Renal cortical epithelial cell (primary cell): ENCODE measurements around the gene RIPK3. TPM values are rescaled to one million over a fixed set of nuclear protein-coding genes. Genes with fewer than 3 reads are reported as not detected.
"Not testable (repeated sequence)": the region's sequence is repeated elsewhere in the genome, so short reads cannot be mapped to it uniquely, and the experiment has no call there.

Source experiments
- DNase-seq: peaks from one replicate; pipeline ENCODE4 v3.0.0-alpha.2; 2011; ENCODE audit warnings: low read depth
- total RNA-seq: library from RNA; depleted of rRNA; stranded (reverse); fragments of >200 nt; gene quantifications from 2 replicates; pipeline ENCODE4 v1.2.3, GENCODE V29; 2014

RIPK3 gene
- total RNA-seq, 1 donor from 2014 or later: 1.8 TPM

- no peak for DNase-seq
Measured at GRCh38 chr14:24343795-24344660, 4.2 kb upstream of the RIPK3 start.

GRCh38 chr14:24342889-24343288 is 3.1 kb upstream of the RIPK3 start:
- DNase-seq: no peak

- no peak for DNase-seq
Measured at GRCh38 chr14:24340606-24341005, 815 bp upstream of the RIPK3 start.

GRCh38 chr14:24338843-24339242 is 948 bp downstream of the RIPK3 start:
- no peak for DNase-seq

GRCh38 chr14:24337824-24338175 is 2.0 kb downstream of the RIPK3 start:
- no peak for DNase-seq

DNA sequence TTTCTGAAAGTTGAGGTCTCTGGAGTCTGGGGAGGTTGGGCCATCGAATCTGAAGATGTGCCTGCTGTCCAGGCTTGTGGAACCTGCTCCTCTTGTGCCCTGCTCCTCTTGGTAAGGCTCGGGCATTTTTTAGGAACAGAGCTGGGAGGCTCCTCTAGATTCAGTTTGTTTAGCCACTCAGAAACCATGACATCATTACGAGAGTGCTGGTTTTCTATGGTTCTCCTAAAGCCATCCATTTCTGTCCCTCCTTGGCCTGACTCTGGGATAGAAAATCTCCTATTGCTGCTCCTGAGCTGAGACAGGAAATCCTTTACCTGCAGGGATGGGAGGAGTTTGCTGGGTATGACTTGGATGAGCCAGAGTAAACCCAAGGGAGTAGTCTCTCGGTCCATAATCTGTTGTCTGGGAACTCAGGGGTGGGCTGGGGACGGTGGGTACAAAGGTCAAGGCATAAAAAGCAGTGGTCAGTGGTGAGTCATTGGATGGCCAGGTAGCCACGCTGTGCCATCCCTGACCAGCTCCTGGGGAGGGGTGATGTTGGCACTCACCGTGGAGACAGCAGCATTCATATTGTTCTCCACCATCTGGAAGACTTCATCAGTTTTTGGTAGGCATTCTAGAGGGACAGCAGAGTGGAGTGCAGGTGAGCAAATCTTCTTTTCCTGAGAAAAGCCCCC is 2.5 kb downstream of the RIPK3 start:
- DNase-seq: no peak

- no peak for DNase-seq
Measured at GRCh38 chr14:24335461-24336171, 4.2 kb downstream of the RIPK3 start.

- DNase-seq: no peak
Measured at GRCh38 chr14:24334431-24335291, 5.1 kb downstream of the RIPK3 start, which contains the start of gene ADCY4. TSS of gene ADCY4 (minus strand) at chr14:24335071. CDS start at chr14:24334652, 419 bp downstream.

DNA sequence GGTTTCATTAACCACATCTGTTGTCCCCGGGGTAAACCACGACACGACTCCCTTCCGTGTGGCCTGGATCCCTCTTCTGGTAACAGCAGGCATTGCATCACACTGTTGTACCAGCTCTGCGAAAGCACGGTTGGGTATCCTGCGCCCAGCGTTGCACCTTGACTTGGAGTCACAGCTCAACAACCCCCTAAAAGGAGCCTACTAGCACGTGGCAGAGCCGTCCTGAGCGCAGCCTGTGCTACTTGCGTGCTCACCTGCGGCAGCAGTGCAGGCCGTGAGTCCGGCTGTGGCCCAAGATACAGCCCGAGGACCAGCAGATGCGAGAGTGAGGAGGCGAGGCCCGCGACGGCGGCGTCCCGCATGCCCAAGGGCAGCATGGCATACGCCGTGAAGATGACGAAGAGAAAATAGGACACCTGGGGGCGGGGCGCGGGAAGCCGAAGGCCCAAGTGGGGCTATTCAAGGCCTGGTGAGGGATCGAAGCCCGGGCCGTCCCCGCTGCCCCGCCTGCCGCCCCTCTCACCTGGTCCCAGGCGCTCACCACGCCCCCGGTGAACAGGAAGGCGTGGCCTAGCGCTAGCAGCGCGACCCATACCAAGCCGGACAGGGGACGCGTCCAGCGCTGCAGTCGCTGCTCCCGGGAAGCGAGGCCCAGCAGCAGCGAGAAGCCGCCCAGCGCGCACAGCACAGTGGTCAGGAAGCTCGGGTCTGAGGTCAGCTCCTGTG is 7.4 kb downstream of the RIPK3 start:
- peak; percentile 54 for DNase-seq

GRCh38 chr14:24331731-24332267 is 8.0 kb downstream of the RIPK3 start:
- no peak for DNase-seq

DNA sequence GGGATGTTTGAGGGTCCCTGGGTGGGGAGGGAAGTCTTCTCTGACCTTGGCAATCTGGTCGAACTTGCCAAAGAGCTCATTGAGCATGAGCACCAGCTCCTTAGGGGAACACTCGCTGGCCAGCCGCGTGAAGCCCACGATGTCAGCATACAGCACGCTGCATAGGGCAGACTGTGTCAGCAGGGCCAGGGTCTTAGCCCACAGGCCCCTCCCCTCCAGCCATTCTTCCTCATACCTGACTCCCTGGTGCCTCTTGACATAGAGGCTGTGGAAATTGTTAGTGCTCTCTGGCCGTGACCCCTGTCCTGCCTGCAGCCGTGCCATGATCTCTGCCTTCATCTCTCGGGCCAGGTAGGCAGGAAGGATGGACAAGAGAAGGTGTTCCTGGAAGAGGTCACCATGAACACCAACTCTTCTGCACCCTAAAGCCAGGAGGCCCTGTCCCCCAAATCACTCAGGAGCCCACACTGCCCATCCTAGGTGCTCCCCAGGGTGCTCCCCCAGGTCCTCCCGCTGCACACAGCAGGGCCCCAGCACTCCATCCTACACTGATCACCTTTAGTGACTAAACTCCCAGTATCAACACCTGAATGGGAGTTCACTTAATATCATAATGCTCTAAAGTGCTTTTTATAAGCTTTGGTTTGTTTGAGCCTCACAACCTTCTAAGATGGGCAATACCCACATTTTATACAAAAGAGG is 8.7 kb downstream of the RIPK3 start:
- DNase-seq: no peak

GRCh38 chr14:24329736-24330135 is 10.1 kb downstream of the RIPK3 start:
- DNase-seq: no peak

DNA sequence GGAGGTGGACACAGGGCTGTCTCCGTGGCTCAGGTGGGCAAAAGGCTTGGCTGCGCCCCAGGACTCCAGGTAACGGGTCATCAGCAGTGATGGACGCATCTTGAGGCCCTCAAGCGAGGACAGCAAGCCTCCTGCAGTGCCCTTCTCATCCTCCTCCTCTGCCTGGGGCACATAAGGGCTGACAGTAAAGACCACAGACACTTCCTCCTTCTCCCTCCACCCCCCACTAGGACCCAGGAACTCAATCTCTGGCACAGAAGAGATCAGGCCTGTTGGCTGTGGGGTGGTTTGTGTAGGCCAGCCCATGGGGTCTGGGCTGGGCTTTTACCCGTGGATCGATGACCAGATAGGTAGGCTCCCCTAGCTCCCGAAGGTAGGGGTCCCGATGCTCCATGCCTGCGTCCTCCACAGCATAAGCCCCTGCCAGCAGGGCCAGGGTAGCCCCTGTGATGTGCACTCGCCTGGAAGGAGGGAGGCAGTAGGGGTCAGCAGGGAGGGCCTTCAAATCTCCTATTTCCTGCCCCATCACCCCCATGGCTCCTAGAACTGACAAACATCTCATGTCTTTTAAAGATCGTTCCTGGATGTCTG is 10.6 kb downstream of the RIPK3 start:
- DNase-seq: no peak

DNA sequence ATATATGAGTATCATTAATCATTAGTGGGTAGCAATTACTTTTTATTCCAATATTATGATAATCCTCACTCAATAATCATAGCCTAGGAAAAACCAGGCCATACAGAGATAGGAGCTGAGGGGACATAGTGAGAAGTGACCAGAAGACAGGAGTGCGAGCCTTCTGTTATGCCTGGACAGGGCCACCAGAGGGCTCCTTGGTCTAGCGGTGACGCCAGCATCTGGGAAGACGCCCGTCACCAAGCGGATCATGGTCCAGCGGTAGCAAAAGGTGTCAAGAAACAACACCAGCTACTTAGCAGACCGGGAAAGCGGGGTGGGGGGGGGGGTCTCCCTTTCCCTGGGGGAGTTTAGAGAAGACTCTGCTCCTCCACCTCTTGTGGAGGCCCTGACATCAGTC is 11.9 kb downstream of the RIPK3 start:
- not testable (repeated sequence) for DNase-seq

DNA sequence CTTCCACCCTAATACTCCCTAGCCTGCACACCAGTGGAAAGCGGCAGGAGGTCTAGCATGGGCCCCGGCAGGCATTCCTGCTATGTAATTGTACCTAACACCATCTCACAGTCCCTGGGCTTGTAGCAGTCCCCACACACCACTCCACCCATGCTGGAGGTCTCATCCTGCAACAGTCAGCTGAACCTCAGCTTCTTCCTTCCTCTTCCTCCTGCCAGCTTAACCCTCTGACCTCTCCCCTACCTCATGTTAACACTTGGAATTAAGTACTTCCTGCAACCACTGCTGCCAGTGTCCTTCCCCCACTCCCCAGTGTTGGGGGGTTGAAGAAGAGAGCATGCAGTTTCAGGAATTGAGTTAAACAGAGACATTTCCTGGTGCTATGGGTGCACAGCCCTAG is 12.5 kb downstream of the RIPK3 start:
- DNase-seq: no peak

DNA sequence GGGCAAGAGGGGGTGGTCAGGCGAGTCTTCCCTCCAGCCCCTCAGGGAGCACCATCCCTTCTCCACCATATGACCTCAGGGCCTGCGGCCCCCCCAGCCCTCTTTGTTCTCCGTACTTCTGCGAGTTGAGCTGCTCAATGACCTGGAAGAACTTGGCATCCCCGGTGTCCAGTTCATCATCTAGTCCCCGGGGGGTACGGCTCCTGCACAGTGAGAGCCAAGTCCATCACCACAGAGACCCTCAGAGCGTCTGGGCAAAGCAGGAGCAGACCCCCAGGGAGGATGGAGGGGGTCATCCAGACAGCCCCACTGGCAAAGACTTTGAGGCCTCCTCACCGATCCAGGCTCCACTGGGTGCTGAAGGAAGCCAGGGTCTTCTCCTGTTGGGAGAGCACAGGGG is 13.8 kb downstream of the RIPK3 start:
- DNase-seq: no peak

DNA sequence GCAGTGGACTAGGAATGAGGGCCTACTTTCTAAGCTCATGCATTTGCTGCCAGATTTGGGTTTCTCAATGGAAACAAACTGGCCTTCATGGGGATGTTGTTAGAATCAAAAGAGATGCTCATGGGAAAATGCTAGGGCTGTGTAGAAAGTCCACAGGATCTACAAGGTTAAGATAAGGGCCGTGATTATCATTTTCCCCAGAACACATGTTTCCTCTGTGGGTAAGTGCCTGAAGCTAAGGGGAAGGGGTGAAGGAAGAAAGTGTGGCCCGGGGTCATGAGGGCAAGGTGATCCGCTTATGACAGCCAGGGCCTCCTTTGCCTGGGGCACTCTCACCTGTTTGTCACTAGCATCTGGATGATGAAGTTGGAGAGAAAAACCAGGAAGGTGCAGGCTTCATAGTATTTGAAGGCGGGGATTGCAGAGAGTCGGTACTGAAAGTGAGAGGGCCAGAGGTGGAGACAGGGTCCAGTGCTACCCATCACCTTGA is 14.7 kb downstream of the RIPK3 start:
- no peak for DNase-seq

DNA sequence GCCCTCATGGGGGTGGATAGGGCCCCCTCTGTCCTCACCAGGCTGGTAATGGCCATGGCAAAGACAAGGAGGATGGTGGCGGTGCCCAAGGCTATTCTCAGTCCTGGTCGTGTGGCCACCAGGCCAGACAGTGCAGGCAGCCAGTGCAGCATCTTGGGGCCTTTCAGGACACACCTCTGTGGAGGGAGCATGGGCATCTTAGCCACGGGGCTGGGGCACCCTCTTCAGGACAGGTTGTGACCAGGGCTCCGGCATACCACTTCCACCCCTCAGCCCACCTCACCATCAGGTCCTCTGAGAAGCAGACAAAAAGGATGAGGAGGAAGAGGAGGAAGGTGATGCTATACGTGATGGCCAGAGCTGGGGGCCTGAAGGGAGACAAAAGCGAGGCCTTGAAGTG is 15.8 kb downstream of the RIPK3 start:
- no peak for DNase-seq

DNA sequence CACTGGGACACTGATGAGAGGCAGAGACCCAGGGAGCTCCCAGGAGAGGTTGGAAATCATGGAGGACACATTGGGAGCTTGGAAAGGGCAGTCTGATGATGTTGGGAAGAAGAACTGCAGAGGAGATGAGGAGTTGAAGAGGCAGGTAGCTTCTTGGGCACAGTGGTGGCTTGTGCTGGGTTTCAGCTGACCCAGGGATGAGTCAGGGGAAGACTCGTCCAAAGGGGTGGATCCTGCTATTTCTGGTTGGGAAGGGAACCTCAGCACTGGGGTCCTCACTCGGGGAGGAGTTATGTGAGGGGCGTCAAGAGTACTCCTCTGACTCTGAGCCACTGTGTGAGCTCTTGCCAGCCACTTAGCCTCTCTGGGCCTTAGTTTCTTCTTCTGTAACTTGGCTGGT is 16.4 kb downstream of the RIPK3 start:
- no peak for DNase-seq
